ENCODE results near the gene FCER2. TPM values are rescaled to one million over a fixed set of nuclear protein-coding genes. Genes with fewer than 3 reads are reported as not detected.

The FCER2 gene
- total and polyA plus RNA-seq, 4 donors: 0.14 TPM; not detected in 3

DNA sequence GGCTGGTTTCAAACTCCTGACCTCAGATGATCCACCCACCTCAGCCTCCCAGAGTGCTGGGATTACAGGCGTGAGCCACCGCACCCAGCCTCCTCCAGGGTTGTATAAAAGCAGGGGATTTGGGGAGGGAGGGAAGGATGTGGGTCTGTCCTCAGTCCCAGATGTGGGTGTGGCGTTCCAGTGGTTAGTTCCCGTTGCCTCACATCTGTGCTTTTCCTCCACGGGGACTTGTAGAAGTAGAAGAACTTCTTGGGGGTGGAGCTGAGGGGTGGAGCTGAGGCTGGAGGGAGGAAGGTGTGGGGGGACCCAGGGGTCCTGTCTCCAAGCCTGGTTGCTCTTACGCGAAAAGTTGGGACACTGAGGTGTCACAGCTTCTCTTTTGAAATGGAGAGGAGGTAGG, 25.6 kb downstream of the FCER2 start:
- no peak for DNase-seq (ENCODE audit: low spot score)
- no peak overlapping the region for H3K4me3 ChIP-seq (ENCODE audit: low read depth in 1 of 3, low read length in 3 of 3)
- H3K27ac ChIP-seq (ENCODE audit: low read depth in 1 of 2, low read length in 2 of 2): peak overlapping the region in 1 of 2 donors; percentile 41

GRCh38 chr19:7674010-7675005, 27.6 kb downstream of the FCER2 start:
- no peaks in the 10 kb centered on the region for H3K36me3 ChIP-seq (ENCODE audit: control insufficient read depth in 4 of 4, insufficient read depth in 3 of 4, low read depth in 1 of 4, low read length in 3 of 4)
- no peak overlapping the region for H3K27ac ChIP-seq (ENCODE audit: low read depth in 1 of 2, low read length in 2 of 2)
- TF ChIP-seq NR2F2 (IDR thresholded peaks at IDR 0.05) (no peak), ZBTB33 (IDR thresholded peaks at IDR 0.05) (no peak), RXRA (IDR thresholded peaks at IDR 0.05) (no peak), SP1 (IDR thresholded peaks at IDR 0.05) (no peak), MAX (IDR thresholded peaks at IDR 0.05) (no peak), HNF4G (IDR thresholded peaks at IDR 0.05) (no peak), HNF4A (conservative IDR thresholded peaks at IDR 0.05) (peak in 1 of 2 donors; percentile 4)
- H3K4me3 ChIP-seq (ENCODE audit: low read depth in 1 of 3, low read length in 3 of 3): no peak overlapping the region
- H3K9ac ChIP-seq (ENCODE audit: low read depth in 1 of 2, low read length in 2 of 2): no peak overlapping the region
- H3K9me3 ChIP-seq (ENCODE audit: control insufficient read depth in 4 of 4, low read length in 3 of 4): no peaks in the 10 kb centered on the region
- peak; percentile 65 for DNase-seq (ENCODE audit: low spot score)
- peaks cover 0 to 6% (median 3%) of the 10 kb centered on the region in 4 donors for H3K4me1 ChIP-seq (ENCODE audit: control insufficient read depth in 4 of 4, insufficient read depth in 4 of 4, low read length in 3 of 4)
- 53% methylated on average over 21 of the region's 21 CpGs for WGBS
- peaks cover 0 to 4% (median 0%) of the 10 kb centered on the region in 4 donors for H3K27me3 ChIP-seq (ENCODE audit: control insufficient read depth in 4 of 4, insufficient read depth in 4 of 4, low read length in 3 of 4)

More for the DNA sequence above, 25.6 kb downstream of the FCER2 start:
- H3K9ac ChIP-seq (ENCODE audit: low read depth in 1 of 2, low read length in 2 of 2): no peak overlapping the region
- no peaks in the 10 kb centered on the region for H3K36me3 ChIP-seq (ENCODE audit: control insufficient read depth in 4 of 4, insufficient read depth in 3 of 4, low read depth in 1 of 4, low read length in 3 of 4)
- no peaks in the 10 kb centered on the region for H3K9me3 ChIP-seq (ENCODE audit: control insufficient read depth in 4 of 4, low read length in 3 of 4)
- H3K4me1 ChIP-seq (ENCODE audit: control insufficient read depth in 4 of 4, insufficient read depth in 4 of 4, low read length in 3 of 4): peaks cover 2 to 20% (median 9%) of the 10 kb centered on the region in 4 donors
- 56% methylated on average over 7 of the region's 7 CpGs for WGBS
- TF ChIP-seq ZBTB33 (IDR thresholded peaks at IDR 0.05) (no peak), EGR1 (IDR thresholded peaks at IDR 0.05; ENCODE audit: low read depth in 2 of 2) (no peak), YY1 (IDR thresholded peaks at IDR 0.05) (no peak), TAF1 (conservative IDR thresholded peaks at IDR 0.05) (no peak), JUND (IDR thresholded peaks at IDR 0.05) (no peak), RXRA (IDR thresholded peaks at IDR 0.05) (no peak), HNF4G (IDR thresholded peaks at IDR 0.05) (no peak)
- H3K27me3 ChIP-seq (ENCODE audit: control insufficient read depth in 4 of 4, insufficient read depth in 4 of 4, low read length in 3 of 4): no peaks in the 10 kb centered on the region

GRCh38 chr19:7672522-7672921, 29.4 kb downstream of the FCER2 start:
- Histone ChIP-seq H3K4me3 (ENCODE audit: low read depth in 1 of 3, low read length in 3 of 3) (no peak overlapping the region), H3K9ac (ENCODE audit: low read depth in 1 of 2, low read length in 2 of 2) (no peak overlapping the region), H3K27ac (ENCODE audit: low read depth in 1 of 2, low read length in 2 of 2) (no peak overlapping the region), H3K4me1 (ENCODE audit: control insufficient read depth in 4 of 4, insufficient read depth in 4 of 4, low read length in 3 of 4) (peaks cover 0 to 4% (median 3%) of the 10 kb centered on the region in 4 donors), H3K9me3 (ENCODE audit: control insufficient read depth in 4 of 4, low read length in 3 of 4) (no peaks in the 10 kb centered on the region), H3K27me3 (ENCODE audit: control insufficient read depth in 4 of 4, insufficient read depth in 4 of 4, low read length in 3 of 4) (peaks cover 0 to 4% (median 0%) of the 10 kb centered on the region in 4 donors), H3K36me3 (ENCODE audit: control insufficient read depth in 4 of 4, insufficient read depth in 3 of 4, low read depth in 1 of 4, low read length in 3 of 4) (no peaks in the 10 kb centered on the region)
- DNase-seq (ENCODE audit: low spot score): no peak
- 48% methylated on average over 9 of the region's 9 CpGs for WGBS
- TF ChIP-seq YY1 (IDR thresholded peaks at IDR 0.05): no peak
- TF ChIP-seq RXRA (IDR thresholded peaks at IDR 0.05): no peak
- no peak for TF ChIP-seq ZBTB33 (IDR thresholded peaks at IDR 0.05)
- no peak for TF ChIP-seq GABPA (IDR thresholded peaks at IDR 0.05 in 1 of 2, conservative IDR thresholded peaks at IDR 0.05 in 1 of 2)
- no peak for TF ChIP-seq ATF3 (IDR thresholded peaks at IDR 0.05)
- TF ChIP-seq RAD21 (IDR thresholded peaks at IDR 0.05): no peak
- TF ChIP-seq SP1 (IDR thresholded peaks at IDR 0.05): no peak
- TF ChIP-seq HNF4G (IDR thresholded peaks at IDR 0.05): no peak
- no peak for TF ChIP-seq MAX (IDR thresholded peaks at IDR 0.05)
- no peak for TF ChIP-seq EGR1 (IDR thresholded peaks at IDR 0.05; ENCODE audit: low read depth in 2 of 2)
- TF ChIP-seq, protein P1, sequence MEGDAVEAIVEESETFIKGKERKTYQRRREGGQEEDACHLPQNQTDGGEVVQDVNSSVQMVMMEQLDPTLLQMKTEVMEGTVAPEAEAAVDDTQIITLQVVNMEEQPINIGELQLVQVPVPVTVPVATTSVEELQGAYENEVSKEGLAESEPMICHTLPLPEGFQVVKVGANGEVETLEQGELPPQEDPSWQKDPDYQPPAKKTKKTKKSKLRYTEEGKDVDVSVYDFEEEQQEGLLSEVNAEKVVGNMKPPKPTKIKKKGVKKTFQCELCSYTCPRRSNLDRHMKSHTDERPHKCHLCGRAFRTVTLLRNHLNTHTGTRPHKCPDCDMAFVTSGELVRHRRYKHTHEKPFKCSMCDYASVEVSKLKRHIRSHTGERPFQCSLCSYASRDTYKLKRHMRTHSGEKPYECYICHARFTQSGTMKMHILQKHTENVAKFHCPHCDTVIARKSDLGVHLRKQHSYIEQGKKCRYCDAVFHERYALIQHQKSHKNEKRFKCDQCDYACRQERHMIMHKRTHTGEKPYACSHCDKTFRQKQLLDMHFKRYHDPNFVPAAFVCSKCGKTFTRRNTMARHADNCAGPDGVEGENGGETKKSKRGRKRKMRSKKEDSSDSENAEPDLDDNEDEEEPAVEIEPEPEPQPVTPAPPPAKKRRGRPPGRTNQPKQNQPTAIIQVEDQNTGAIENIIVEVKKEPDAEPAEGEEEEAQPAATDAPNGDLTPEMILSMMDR (IDR thresholded peaks at IDR 0.05; ENCODE audit: low read depth, low read length, missing input control): no peak
- no peak for TF ChIP-seq NR2F2 (IDR thresholded peaks at IDR 0.05)
- no peak for TF ChIP-seq FOXA1 (IDR thresholded peaks at IDR 0.05)
- no peak for TF ChIP-seq TAF1 (conservative IDR thresholded peaks at IDR 0.05)

Measured in liver (tissue), 9 donors.